WTC11 (cell line): ENCODE data around the gene CDH13. TPM values are rescaled to one million over a fixed set of nuclear protein-coding genes. Genes with fewer than 3 reads are reported as not detected.
A peak's percentile ranks its signal among the peaks of the same experiment; 100 is the strongest.

ENCODE experiments used
- ATAC-seq: fragments of 200-7000 bp; cut with Tn5 transposase; 2 replicates; pipeline ENCODE4 v1.10.0; 2021; ENCODE audit warnings: mild to moderate bottlenecking, moderate library complexity
- CTCF ChIA-PET: fragments of 300-600 bp; sonication (Branson Sonifier 250); formaldehyde crosslinking; loops from one replicate; lab custom pipeline; 2021; ENCODE audit warnings: antibody characterized with exemption; lab: Charles Lee
- POLR2A ChIA-PET: fragments of 350-600 bp; sonication (Branson Sonifier 250); formaldehyde crosslinking; loops from one replicate; lab custom pipeline; 2021; ENCODE audit warnings: antibody characterized with exemption; lab: Charles Lee
- DNase-seq: peaks from one replicate; pipeline ENCODE4 v3.0.0; 2021; ENCODE audit warnings: low spot score
- H3K27ac Mint-ChIP-seq: 2 replicates; pipeline ENCODE4 v1.8.0; 2021; ENCODE audit warnings: mixed read lengths
- H3K27me3 Mint-ChIP-seq: 2 replicates; pipeline ENCODE4 v1.8.0; 2021; ENCODE audit warnings: low read depth, mild to moderate bottlenecking, moderate library complexity, mixed read lengths
- H3K36me3 Mint-ChIP-seq: 2 replicates; pipeline ENCODE4 v1.8.0; 2021; ENCODE audit warnings: mixed read lengths
- H3K4me1 Mint-ChIP-seq: 2 replicates; pipeline ENCODE4 v1.8.0; 2022; ENCODE audit warnings: mixed read lengths
- H3K4me3 Mint-ChIP-seq: 2 replicates; pipeline ENCODE4 v1.8.0; 2021; ENCODE audit warnings: mild to moderate bottlenecking, moderate library complexity, mixed read lengths
- H3K9me3 Mint-ChIP-seq: 2 replicates; pipeline ENCODE4 v1.8.0; 2021; ENCODE audit warnings: mixed read lengths
- AR ChIP-seq: fragments of 250-450 bp; sonication (Bioruptor Pico); IDR thresholded peaks from 2 replicates; pipeline ENCODE4 v1.9.0; 2021; ENCODE audit warnings: mild to moderate bottlenecking
- CBFB ChIP-seq: sonication (generic); formaldehyde crosslinking; IDR thresholded peaks from 2 replicates; pipeline ENCODE4 v1.8.1; 2022; ENCODE audit warnings: mild to moderate bottlenecking, low read depth, missing genetic modification reagents
- CREB1 ChIP-seq: sonication (generic); formaldehyde crosslinking; IDR thresholded peaks from 2 replicates; pipeline ENCODE4 v1.8.0; 2023; ENCODE audit warnings: mild to moderate bottlenecking, missing genetic modification reagents
- ELF4 ChIP-seq: sonication (generic); formaldehyde crosslinking; IDR thresholded peaks from 2 replicates; pipeline ENCODE4 v1.8.1; 2022; ENCODE audit warnings: low read depth, mild to moderate bottlenecking, moderate library complexity, missing genetic modification reagents
- ETV6 ChIP-seq: sonication (generic); formaldehyde crosslinking; IDR thresholded peaks from 2 replicates; pipeline ENCODE4 v1.8.1; 2022; ENCODE audit warnings: mild to moderate bottlenecking, missing genetic modification reagents
- GABPB1 ChIP-seq: sonication (generic); formaldehyde crosslinking; IDR thresholded peaks from 2 replicates; pipeline ENCODE4 v1.8.1; 2023; ENCODE audit warnings: mild to moderate bottlenecking, missing genetic modification reagents
- GTF2I ChIP-seq: fragments of 250-450 bp; sonication (Bioruptor Pico); conservative IDR thresholded peaks from 2 replicates; pipeline ENCODE4 v1.4.0; 2021; ENCODE audit warnings: mild to moderate bottlenecking
- HMGA2 ChIP-seq: fragments of 250-450 bp; sonication (Bioruptor Pico); IDR thresholded peaks from 2 replicates; pipeline ENCODE4 v1.4.0; 2021; ENCODE audit warnings: mild to moderate bottlenecking, moderate library complexity
- HMGXB4 ChIP-seq: sonication (generic); formaldehyde crosslinking; IDR thresholded peaks from 2 replicates; pipeline ENCODE4 v1.8.1; 2023; ENCODE audit warnings: mild to moderate bottlenecking, moderate library complexity, missing genetic modification reagents
- JAZF1 ChIP-seq: fragments of 250-450 bp; sonication (Bioruptor Pico); IDR thresholded peaks from 2 replicates; pipeline ENCODE4 v1.9.0; 2021; ENCODE audit warnings: moderate library complexity, mild to moderate bottlenecking, inconsistent platforms
- MAX ChIP-seq: sonication (generic); formaldehyde crosslinking; IDR thresholded peaks from 2 replicates; pipeline ENCODE4 v1.8.0; 2022; ENCODE audit warnings: mild to moderate bottlenecking, missing genetic modification reagents
- NR1H2 ChIP-seq: sonication (generic); formaldehyde crosslinking; IDR thresholded peaks from 2 replicates; pipeline ENCODE4 v1.9.0; 2021; ENCODE audit warnings: mild to moderate bottlenecking, moderate library complexity, missing genetic modification reagents
- PREB ChIP-seq: sonication (generic); formaldehyde crosslinking; IDR thresholded peaks from 2 replicates; pipeline ENCODE4 v1.8.1; 2022; ENCODE audit warnings: mild to moderate bottlenecking, missing genetic modification reagents, moderate library complexity, borderline replicate concordance
- TCF7 ChIP-seq: sonication (generic); formaldehyde crosslinking; IDR thresholded peaks from 2 replicates; pipeline ENCODE4 v1.8.0; 2022; ENCODE audit warnings: mild to moderate bottlenecking, low read depth, missing genetic modification reagents, moderate library complexity
- ZNF232 ChIP-seq: sonication (generic); formaldehyde crosslinking; IDR thresholded peaks from 2 replicates; pipeline ENCODE4 v1.8.0; 2022; ENCODE audit warnings: mild to moderate bottlenecking, missing genetic modification reagents
- ZNF396 ChIP-seq: fragments of 250-450 bp; sonication (Bioruptor Pico); IDR thresholded peaks from 2 replicates; pipeline ENCODE4 v1.8.0; 2021; ENCODE audit warnings: mild to moderate bottlenecking, moderate library complexity, borderline replicate concordance
- ZNF416 ChIP-seq: fragments of 250-450 bp; sonication (Bioruptor Pico); IDR thresholded peaks from 2 replicates; pipeline ENCODE4 v1.9.0; 2021; ENCODE audit warnings: mild to moderate bottlenecking, inconsistent platforms
- ZNF423 ChIP-seq: fragments of 250-450 bp; sonication (Bioruptor Pico); IDR thresholded peaks from 2 replicates; pipeline ENCODE4 v2.1.2; 2022; ENCODE audit warnings: mild to moderate bottlenecking, moderate library complexity
- total RNA-seq: library from RNA; stranded (reverse); gene quantifications from 3 replicates; pipeline ENCODE4 v1.2.3, GENCODE V29; 2021
- TF ChIP-seq, protein P1 (sequence below): sonication (generic); formaldehyde crosslinking; IDR thresholded peaks from 2 replicates; pipeline ENCODE4 v1.8.1; 2022; ENCODE audit warnings: low read depth, missing genetic modification reagents, borderline replicate concordance
- TF ChIP-seq, protein P2 (sequence below): sonication (generic); formaldehyde crosslinking; conservative IDR thresholded peaks from 2 replicates; pipeline ENCODE4 v1.8.1; 2023; ENCODE audit warnings: mild to moderate bottlenecking, low read depth, missing genetic modification reagents, moderate library complexity

Gene CDH13
- total RNA-seq, 1 experiment from 2014 or later, result 0.81 TPM

DNA sequence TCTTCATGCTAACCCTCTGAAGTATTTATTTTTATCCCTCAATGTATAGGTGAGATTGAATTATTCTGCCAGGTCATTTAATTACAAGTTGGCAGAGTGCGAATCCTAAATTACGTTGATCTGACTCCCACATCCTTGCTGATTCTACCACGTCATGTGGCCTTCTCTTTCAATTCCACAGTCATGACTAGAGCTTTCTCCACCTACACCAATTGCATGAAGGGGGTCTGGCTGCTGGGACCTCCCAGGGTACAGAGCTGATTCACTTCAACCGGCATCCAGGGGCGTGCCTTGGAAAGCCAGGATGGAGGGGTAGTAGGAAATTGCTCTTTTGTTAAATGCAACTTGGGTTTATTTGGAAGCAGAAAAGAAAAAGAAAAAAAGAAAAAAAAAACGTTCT, 41.1 kb upstream of the CDH13 start:
- Mint-ChIP-seq H3K36me3 (no peaks in the 10 kb centered on the region), H3K4me1 (no peaks in the 10 kb centered on the region), H3K27ac (no peak overlapping the region), H3K27me3 (no peaks in the 10 kb centered on the region; the same call in 1 of the 2 replicates), H3K9me3 (no peaks in the 10 kb centered on the region), H3K4me3 (no peak overlapping the region)
- ATAC-seq, result no peak
- ChIA-PET CTCF (no interaction called here), POLR2A (no interaction called here)
- DNase-seq, result no peak
- TF ChIP-seq NR1H2 (CRISPR knock-in tag), result no peak
- TF ChIP-seq AR (CRISPR knock-in tag), result no peak
- TF ChIP-seq ELF4 (CRISPR knock-in tag), result no peak
- TF ChIP-seq ETV6, result no peak
- TF ChIP-seq ZNF396 (CRISPR knock-in tag), result no peak
- TF ChIP-seq, protein P1, sequence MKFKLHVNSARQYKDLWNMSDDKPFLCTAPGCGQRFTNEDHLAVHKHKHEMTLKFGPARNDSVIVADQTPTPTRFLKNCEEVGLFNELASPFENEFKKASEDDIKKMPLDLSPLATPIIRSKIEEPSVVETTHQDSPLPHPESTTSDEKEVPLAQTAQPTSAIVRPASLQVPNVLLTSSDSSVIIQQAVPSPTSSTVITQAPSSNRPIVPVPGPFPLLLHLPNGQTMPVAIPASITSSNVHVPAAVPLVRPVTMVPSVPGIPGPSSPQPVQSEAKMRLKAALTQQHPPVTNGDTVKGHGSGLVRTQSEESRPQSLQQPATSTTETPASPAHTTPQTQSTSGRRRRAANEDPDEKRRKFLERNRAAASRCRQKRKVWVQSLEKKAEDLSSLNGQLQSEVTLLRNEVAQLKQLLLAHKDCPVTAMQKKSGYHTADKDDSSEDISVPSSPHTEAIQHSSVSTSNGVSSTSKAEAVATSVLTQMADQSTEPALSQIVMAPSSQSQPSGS (CRISPR knock-in tag), result no peak
- no peak for TF ChIP-seq GTF2I (CRISPR knock-in tag)
- TF ChIP-seq GABPB1 (CRISPR knock-in tag), result no peak
- no peak for TF ChIP-seq CREB1
- no peak for TF ChIP-seq JAZF1 (CRISPR knock-in tag)
- TF ChIP-seq HMGXB4 (CRISPR knock-in tag), result no peak
- no peak for TF ChIP-seq MAX (CRISPR knock-in tag)
- no peak for TF ChIP-seq TCF7

DNA sequence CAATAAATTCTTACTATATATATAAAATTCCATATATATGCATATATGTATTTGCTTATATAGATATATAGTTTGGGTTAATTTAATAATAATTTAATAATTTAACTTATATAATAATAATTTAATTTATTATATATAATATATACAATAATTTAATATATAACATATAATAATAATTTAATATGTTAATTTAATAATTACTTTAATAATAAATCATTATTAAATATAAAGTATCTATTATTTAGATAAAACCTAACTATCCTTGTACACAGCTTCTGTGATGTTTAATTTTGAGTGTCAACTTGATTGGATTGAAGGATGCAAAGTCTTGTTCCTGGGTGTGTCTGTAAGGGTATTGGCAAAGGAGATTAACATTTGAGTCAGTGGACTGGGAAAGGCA, 40.6 kb upstream of the CDH13 start:
- DNase-seq (no peak), ATAC-seq (no peak)
- no peak overlapping the region for H3K27ac Mint-ChIP-seq
- POLR2A ChIA-PET, result no interaction called here
- no peak overlapping the region for H3K4me3 Mint-ChIP-seq
- H3K36me3 Mint-ChIP-seq, result no peaks in the 10 kb centered on the region
- no peaks in the 10 kb centered on the region for H3K9me3 Mint-ChIP-seq
- H3K4me1 Mint-ChIP-seq, result no peaks in the 10 kb centered on the region
- TF ChIP-seq TCF7, result no peak
- no peak for TF ChIP-seq MAX (CRISPR knock-in tag)
- no peak for TF ChIP-seq PREB (CRISPR knock-in tag)
- TF ChIP-seq ZNF232 (CRISPR knock-in tag), result no peak
- TF ChIP-seq HMGA2 (CRISPR knock-in tag), result peak; percentile 96
- no peaks in the 10 kb centered on the region; the same call in 1 of the 2 replicates for H3K27me3 Mint-ChIP-seq
- CTCF ChIA-PET, result no interaction called here

- Mint-ChIP-seq H3K36me3 (no peaks in the 10 kb centered on the region), H3K4me3 (no peak overlapping the region), H3K27me3 (no peaks in the 10 kb centered on the region; the same call in 1 of the 2 replicates), H3K4me1 (no peaks in the 10 kb centered on the region), H3K9me3 (no peaks in the 10 kb centered on the region), H3K27ac (no peak overlapping the region)
- ChIA-PET POLR2A (no interaction called here), CTCF (no interaction called here)
- no peak for ATAC-seq
- DNase-seq, result no peak
- no peak for TF ChIP-seq ZNF416
- no peak for TF ChIP-seq ZNF423
- TF ChIP-seq, protein P2, sequence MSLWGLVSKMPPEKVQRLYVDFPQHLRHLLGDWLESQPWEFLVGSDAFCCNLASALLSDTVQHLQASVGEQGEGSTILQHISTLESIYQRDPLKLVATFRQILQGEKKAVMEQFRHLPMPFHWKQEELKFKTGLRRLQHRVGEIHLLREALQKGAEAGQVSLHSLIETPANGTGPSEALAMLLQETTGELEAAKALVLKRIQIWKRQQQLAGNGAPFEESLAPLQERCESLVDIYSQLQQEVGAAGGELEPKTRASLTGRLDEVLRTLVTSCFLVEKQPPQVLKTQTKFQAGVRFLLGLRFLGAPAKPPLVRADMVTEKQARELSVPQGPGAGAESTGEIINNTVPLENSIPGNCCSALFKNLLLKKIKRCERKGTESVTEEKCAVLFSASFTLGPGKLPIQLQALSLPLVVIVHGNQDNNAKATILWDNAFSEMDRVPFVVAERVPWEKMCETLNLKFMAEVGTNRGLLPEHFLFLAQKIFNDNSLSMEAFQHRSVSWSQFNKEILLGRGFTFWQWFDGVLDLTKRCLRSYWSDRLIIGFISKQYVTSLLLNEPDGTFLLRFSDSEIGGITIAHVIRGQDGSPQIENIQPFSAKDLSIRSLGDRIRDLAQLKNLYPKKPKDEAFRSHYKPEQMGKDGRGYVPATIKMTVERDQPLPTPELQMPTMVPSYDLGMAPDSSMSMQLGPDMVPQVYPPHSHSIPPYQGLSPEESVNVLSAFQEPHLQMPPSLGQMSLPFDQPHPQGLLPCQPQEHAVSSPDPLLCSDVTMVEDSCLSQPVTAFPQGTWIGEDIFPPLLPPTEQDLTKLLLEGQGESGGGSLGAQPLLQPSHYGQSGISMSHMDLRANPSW (CRISPR knock-in tag), result no peak
- TF ChIP-seq CBFB (CRISPR knock-in tag), result no peak
- no peak for TF ChIP-seq NR1H2 (CRISPR knock-in tag)
Observed at GRCh38 chr16:82587289-82587688, 39.5 kb upstream of the CDH13 start.
